GM21737 (cell line): ENCODE data around the gene HIBCH.

ENCODE experiments used
- ATAC-seq: cut with Tn5 transposase; IDR thresholded peaks from one replicate; pipeline ENCODE4 v1.9.1; 2021; ENCODE audit warnings: mild to moderate bottlenecking, moderate library complexity; ENCODE audit not compliant: unreplicated experiment

HIBCH gene

GRCh38 chr2:190199530-190199929 lies 120.1 kb downstream of the HIBCH start:
- no peak for ATAC-seq

GRCh38 chr2:190199109-190199508 lies 120.5 kb downstream of the HIBCH start:
- no peak for ATAC-seq

GRCh38 chr2:190197143-190197720 lies 122.4 kb downstream of the HIBCH start:
- no peak for ATAC-seq

GRCh38 chr2:190190507-190191162 lies 129.0 kb downstream of the HIBCH start:
- ATAC-seq: no peak

GRCh38 chr2:190188289-190188688 lies 131.3 kb downstream of the HIBCH start:
- no peak for ATAC-seq

- no peak for ATAC-seq
Measured at GRCh38 chr2:190186238-190186637, 133.4 kb downstream of the HIBCH start.

- ATAC-seq: no peak
Measured at GRCh38 chr2:190185380-190185779, 134.2 kb downstream of the HIBCH start.

GRCh38 chr2:190184460-190184859 lies 135.2 kb downstream of the HIBCH start:
- no peak for ATAC-seq

- no peak for ATAC-seq
Measured at GRCh38 chr2:190183539-190183938, 136.1 kb downstream of the HIBCH start.

- no peak for ATAC-seq
Measured at GRCh38 chr2:190182071-190182524, 137.5 kb downstream of the HIBCH start.

GRCh38 chr2:190181123-190181669 lies 138.4 kb downstream of the HIBCH start:
- ATAC-seq: no peak

- peak; percentile 80 for ATAC-seq
Measured at GRCh38 chr2:190180313-190181122, 139.1 kb downstream of the HIBCH start.

GRCh38 chr2:190179754-190180312 lies 139.8 kb downstream of the HIBCH start:
- no peak for ATAC-seq

- ATAC-seq: no peak
Measured at GRCh38 chr2:190178066-190178722, 141.4 kb downstream of the HIBCH start.

GRCh38 chr2:190177249-190178040 lies 142.2 kb downstream of the HIBCH start:
- no peak for ATAC-seq

- ATAC-seq: no peak
Measured at GRCh38 chr2:190173392-190173791, 146.2 kb downstream of the HIBCH start.

- no peak for ATAC-seq
Measured at GRCh38 chr2:190170673-190171072, 149.0 kb downstream of the HIBCH start.

GRCh38 chr2:190169221-190170072 lies 150.2 kb downstream of the HIBCH start:
- no peak for ATAC-seq

GRCh38 chr2:190167702-190168101 lies 151.9 kb downstream of the HIBCH start:
- ATAC-seq: no peak
